Smooth muscle cell (in vitro differentiated cells): ENCODE results near the gene CPO. TPM values are rescaled to one million over a fixed set of nuclear protein-coding genes. Genes with fewer than 3 reads are reported as not detected.

Experiments
- DNase-seq: peaks from one replicate; lab custom pipeline; 2025; ENCODE audit not compliant: unreplicated experiment; lab: John Stamatoyannopoulos, UW
- H2AFZ ChIP-seq: fragments of 200-600 bp; sonication (generic); 2 replicates; pipeline ENCODE4 v1.6.0; 2016; ENCODE audit warnings: antibody characterized with exemption, low read depth, mild to moderate bottlenecking
- H3F3A ChIP-seq: fragments of 200-600 bp; sonication (generic); 2 replicates; pipeline ENCODE4 v1.6.0; 2017; ENCODE audit warnings: antibody characterized with exemption, low read depth
- H3K27ac ChIP-seq: fragments of 200-600 bp; sonication (generic); 2 replicates; pipeline ENCODE4 v1.5.1; 2016; ENCODE audit warnings: low read depth, mild to moderate bottlenecking
- H3K27me3 ChIP-seq: fragments of 200-600 bp; sonication (generic); 2 replicates; pipeline ENCODE4 v1.6.1; 2016; ENCODE audit warnings: low read depth, mild to moderate bottlenecking
- H3K36me3 ChIP-seq: fragments of 200-600 bp; sonication (generic); 2 replicates; pipeline ENCODE4 v1.5.1; 2016; ENCODE audit warnings: low read depth
- H3K4me1 ChIP-seq: fragments of 200-600 bp; sonication (generic); 2 replicates; pipeline ENCODE4 v1.5.1; 2016; ENCODE audit warnings: low read depth
- H3K4me2 ChIP-seq: fragments of 200-600 bp; sonication (generic); 2 replicates; pipeline ENCODE4 v1.6.0; 2016; ENCODE audit warnings: mild to moderate bottlenecking
- H3K4me3 ChIP-seq: fragments of 200-600 bp; sonication (generic); 2 replicates; pipeline ENCODE4 v1.5.1; 2016; ENCODE audit warnings: mild to moderate bottlenecking
- H3K79me2 ChIP-seq: fragments of 200-600 bp; sonication (generic); 2 replicates; pipeline ENCODE4 v1.6.0; 2016; ENCODE audit warnings: low read depth, mild to moderate bottlenecking
- H3K9ac ChIP-seq: fragments of 200-600 bp; sonication (generic); 2 replicates; pipeline ENCODE4 v1.6.0; 2016; ENCODE audit warnings: low read depth
- H3K9me3 ChIP-seq: fragments of 200-600 bp; sonication (generic); replicated peaks from 2 replicates; pipeline ENCODE4 v1.5.1; 2016; ENCODE audit warnings: low read depth
- H4K20me1 ChIP-seq: fragments of 200-600 bp; sonication (generic); 2 replicates; pipeline ENCODE4 v1.6.0; 2016; ENCODE audit warnings: low read depth
- WGBS: methylation state at CpG from one replicate; pipeline ENCODE4 v1.1.7; 2016; ENCODE audit warnings: low lambda C conversion rate; 5-methylcytosine and 5-hydroxymethylcytosine counted together
- polyA plus RNA-seq: library from polyadenylated mRNA; unstranded; fragments of >200 nt; fragmentation: Nextera tagmentation; extraction: Ambion mirVana; gene quantifications from 2 replicates; pipeline ENCODE4 v1.2.1, GENCODE V29; 2016
- total RNA-seq: library from RNA; depleted of rRNA; stranded (reverse); fragments of >200 nt; gene quantifications from 2 replicates; pipeline ENCODE4 v1.2.3, GENCODE V29; 2014
- TF ChIP-seq, protein P1 (sequence below): fragments of 200-600 bp; sonication (generic); IDR thresholded peaks from 2 replicates; pipeline ENCODE4 v1.5.1; 2017; ENCODE audit warnings: borderline replicate concordance, mild to moderate bottlenecking, antibody characterized with exemption; ENCODE audit not compliant: insufficient read depth, poor library complexity, severe bottlenecking

The CPO gene
- total and polyA plus RNA-seq, 2 experiments from 2014 or later, result not detected

DNA sequence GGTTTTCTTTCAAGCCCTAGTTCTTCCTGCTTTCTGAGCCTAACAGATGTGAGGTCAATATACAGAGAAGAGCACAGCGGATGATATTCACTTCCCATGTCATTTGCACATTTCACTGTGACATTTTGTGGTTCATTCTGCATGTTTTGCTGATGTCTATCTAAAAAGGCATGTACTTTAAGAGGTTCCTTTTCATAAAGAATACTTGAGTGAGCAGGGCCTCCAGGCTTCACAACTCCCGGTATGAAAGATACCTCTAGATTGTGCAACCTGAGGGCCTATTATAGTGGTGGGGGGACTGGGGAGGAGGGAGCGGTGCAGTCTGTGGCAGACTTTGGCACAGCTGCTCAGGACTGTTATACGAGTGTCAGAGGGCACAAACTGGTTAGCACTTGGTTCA is 54.6 kb downstream of the CPO start:
- Histone ChIP-seq H3K27me3 (no peaks in the 10 kb centered on the region), H3K4me2 (no peak overlapping the region), H3K36me3 (no peaks in the 10 kb centered on the region), H3F3A (no peaks in the 10 kb centered on the region), H3K27ac (no peak overlapping the region), H3K4me3 (no peak overlapping the region), H3K4me1 (no peaks in the 10 kb centered on the region), H3K9me3 (no peaks in the 10 kb centered on the region), H4K20me1 (no peaks in the 10 kb centered on the region), H2AFZ (no peak overlapping the region), H3K9ac (no peak overlapping the region), H3K79me2 (no peaks in the 10 kb centered on the region)
- TF ChIP-seq, protein P1, sequence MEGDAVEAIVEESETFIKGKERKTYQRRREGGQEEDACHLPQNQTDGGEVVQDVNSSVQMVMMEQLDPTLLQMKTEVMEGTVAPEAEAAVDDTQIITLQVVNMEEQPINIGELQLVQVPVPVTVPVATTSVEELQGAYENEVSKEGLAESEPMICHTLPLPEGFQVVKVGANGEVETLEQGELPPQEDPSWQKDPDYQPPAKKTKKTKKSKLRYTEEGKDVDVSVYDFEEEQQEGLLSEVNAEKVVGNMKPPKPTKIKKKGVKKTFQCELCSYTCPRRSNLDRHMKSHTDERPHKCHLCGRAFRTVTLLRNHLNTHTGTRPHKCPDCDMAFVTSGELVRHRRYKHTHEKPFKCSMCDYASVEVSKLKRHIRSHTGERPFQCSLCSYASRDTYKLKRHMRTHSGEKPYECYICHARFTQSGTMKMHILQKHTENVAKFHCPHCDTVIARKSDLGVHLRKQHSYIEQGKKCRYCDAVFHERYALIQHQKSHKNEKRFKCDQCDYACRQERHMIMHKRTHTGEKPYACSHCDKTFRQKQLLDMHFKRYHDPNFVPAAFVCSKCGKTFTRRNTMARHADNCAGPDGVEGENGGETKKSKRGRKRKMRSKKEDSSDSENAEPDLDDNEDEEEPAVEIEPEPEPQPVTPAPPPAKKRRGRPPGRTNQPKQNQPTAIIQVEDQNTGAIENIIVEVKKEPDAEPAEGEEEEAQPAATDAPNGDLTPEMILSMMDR, result no peak
- WGBS, result 73% methylated on average over 4 of the region's 4 CpGs
- DNase-seq, result no peak

DNA sequence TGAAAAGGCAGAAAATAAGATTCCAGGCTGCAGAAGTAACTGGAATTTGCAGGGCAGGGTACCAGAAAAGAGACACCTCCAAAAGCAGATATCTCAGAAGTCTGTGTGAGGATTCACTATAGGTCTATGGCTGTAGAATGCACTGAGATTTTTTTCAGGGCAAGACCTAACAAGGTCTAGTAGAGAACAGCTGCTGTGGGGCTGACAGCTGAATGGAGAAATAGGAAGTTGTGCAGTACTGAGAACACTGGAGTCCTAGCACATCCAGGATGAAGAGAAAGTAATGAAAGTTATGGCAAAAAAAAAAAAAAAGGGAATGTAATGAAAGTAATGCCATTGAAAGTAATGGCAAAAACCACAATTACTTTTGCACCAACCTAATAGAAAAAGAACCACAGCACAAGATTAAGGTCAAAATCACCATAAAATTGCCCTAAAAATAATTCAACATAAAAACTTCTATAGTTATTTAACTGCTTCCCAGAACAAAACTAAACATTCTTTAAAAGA is 57.3 kb downstream of the CPO start:
- Histone ChIP-seq H3K4me2 (no peak overlapping the region), H2AFZ (no peak overlapping the region), H3K27ac (no peak overlapping the region), H3K36me3 (no peaks in the 10 kb centered on the region), H3K79me2 (no peaks in the 10 kb centered on the region), H4K20me1 (no peaks in the 10 kb centered on the region), H3K9me3 (no peaks in the 10 kb centered on the region), H3K9ac (no peak overlapping the region), H3K4me1 (no peaks in the 10 kb centered on the region), H3F3A (no peaks in the 10 kb centered on the region), H3K27me3 (no peaks in the 10 kb centered on the region), H3K4me3 (no peak overlapping the region)
- TF ChIP-seq, protein P1, result no peak
- no peak for DNase-seq

DNA sequence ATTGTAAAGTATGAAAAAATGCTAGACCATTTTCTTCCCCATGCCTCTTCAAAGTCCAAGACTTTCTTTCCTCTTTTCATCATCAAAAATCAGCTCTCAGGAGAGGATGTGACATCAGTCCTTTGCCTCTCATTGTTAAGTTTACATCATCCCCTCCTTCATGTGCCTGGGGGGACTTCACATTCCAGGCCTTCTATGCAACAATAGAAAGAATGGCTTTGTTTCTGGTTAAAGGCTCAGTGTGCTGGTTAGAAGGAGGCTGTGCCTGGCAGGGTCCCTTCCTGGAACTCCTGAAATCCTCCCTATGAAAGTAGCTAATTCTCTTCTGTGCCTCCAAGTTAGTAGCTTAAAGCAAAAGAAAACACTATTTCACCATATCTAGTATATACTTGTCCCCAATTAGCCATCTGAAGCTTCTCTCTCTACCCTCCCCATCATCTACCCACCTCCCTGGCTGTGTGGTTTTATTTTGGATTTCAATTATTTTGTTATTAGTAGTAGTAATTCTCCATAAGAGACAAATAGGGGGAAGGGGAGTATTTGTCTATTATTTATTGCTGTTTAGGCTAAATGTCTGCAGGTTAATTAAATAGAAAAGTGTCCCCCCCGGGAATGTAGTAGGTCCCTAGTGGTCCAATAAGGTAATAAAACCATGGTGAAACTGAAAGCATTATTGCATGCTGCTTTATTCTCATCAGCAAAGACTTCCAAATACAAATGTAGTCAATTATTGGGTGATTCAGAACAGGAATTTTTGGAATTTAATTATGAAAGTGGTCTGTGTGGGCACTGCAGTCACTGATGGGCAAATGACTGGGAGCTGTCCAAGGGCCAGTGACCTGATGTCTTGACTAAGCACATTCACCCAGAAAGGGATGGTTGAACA is 69.0 kb downstream of the CPO start:
- H3K27ac ChIP-seq, result no peak overlapping the region
- no peak overlapping the region for H3K4me2 ChIP-seq
- no peak overlapping the region for H2AFZ ChIP-seq
- no peak overlapping the region for H3K9ac ChIP-seq
- H3K36me3 ChIP-seq, result no peaks in the 10 kb centered on the region
- no peaks in the 10 kb centered on the region for H3K9me3 ChIP-seq
- H3K4me1 ChIP-seq, result peaks cover 29% of the 10 kb centered on the region
- no peak overlapping the region for H3K4me3 ChIP-seq
- 70% methylated on average over 1 of the region's 1 CpG for WGBS
- H3K79me2 ChIP-seq, result no peaks in the 10 kb centered on the region
- no peak for DNase-seq
- H3K27me3 ChIP-seq, result no peaks in the 10 kb centered on the region
- H3F3A ChIP-seq, result no peaks in the 10 kb centered on the region
- H4K20me1 ChIP-seq, result no peaks in the 10 kb centered on the region
- TF ChIP-seq, protein P1, result peak; percentile 14
